H1 (cell line): ENCODE measurements around the gene DLX5. TPM values are rescaled to one million over a fixed set of nuclear protein-coding genes. Genes with fewer than 3 reads are reported as not detected.

ENCODE experiments used
- ASH2L ChIP-seq: fragments of 200-600, 300-600 bp; sonication (generic); IDR thresholded peaks from one replicate; pipeline ENCODE4 v1.7.1; 2017; ENCODE audit warnings: low read length
- CBX5 ChIP-seq: fragments of 300-800, 300-1000 bp; sonication (generic); IDR thresholded peaks from 2 replicates; pipeline ENCODE4 v1.7.1; 2016; ENCODE audit warnings: antibody characterized with exemption, low read length, low read depth
- CBX8 ChIP-seq: fragments of 300-800, 300-1000 bp; sonication (generic); IDR thresholded peaks from 2 replicates; pipeline ENCODE4 v1.7.1; 2016; ENCODE audit warnings: low read depth, low read length, borderline replicate concordance
- CEBPB ChIP-seq: IDR thresholded peaks from 2 replicates; pipeline ENCODE4 v1.6.1; 2012; ENCODE audit warnings: low read depth, low read length
- EGR1 ChIP-seq: IDR thresholded peaks from 2 replicates; pipeline ENCODE4 v1.6.1; 2011; ENCODE audit warnings: low read depth, low read length, borderline replicate concordance
- HDAC2 ChIP-seq, 2 experiments: fragments of 300-600 bp in 1 of 2; sonication (generic) in 1 of 2; IDR thresholded peaks; 2 replicates each; pipeline ENCODE4 v1.6.1; 2011 to 2012; ENCODE audit warnings: low read depth in 2 of 2, low read length in 2 of 2, mild to moderate bottlenecking in 2 of 2, moderate library complexity in 2 of 2, borderline replicate concordance in 1 of 2, inconsistent platforms in 1 of 2
- JUN ChIP-seq: IDR thresholded peaks from 2 replicates; pipeline ENCODE4 v1.6.1; 2011; ENCODE audit warnings: low read depth, mild to moderate bottlenecking, improper control_type of control experiment, low read length
- KDM4A ChIP-seq: IDR thresholded peaks from one replicate; pipeline ENCODE4 v1.7.1; 2012; ENCODE audit warnings: low read depth, mild to moderate bottlenecking, moderate library complexity, low read length, inconsistent platforms; ENCODE audit not compliant: severe bottlenecking
- NRF1 ChIP-seq: IDR thresholded peaks from 2 replicates; pipeline ENCODE4 v1.6.1; 2011; ENCODE audit warnings: mild to moderate bottlenecking, low read depth, low read length, improper control_type of control experiment
- RAD21 ChIP-seq, 2 experiments: IDR thresholded peaks in 1 of 2; conservative IDR thresholded peaks in 1 of 2; 2 replicates each; pipeline ENCODE4 v1.6.1; 2011; ENCODE audit warnings: low read depth in 2 of 2, low read length in 2 of 2, improper control_type of control experiment in 1 of 2, inconsistent platforms in 1 of 2, mild to moderate bottlenecking in 1 of 2, moderate library complexity in 1 of 2
- RBBP5 ChIP-seq: IDR thresholded peaks from 2 replicates; pipeline ENCODE4 v1.7.1; 2012; ENCODE audit warnings: low read depth, mild to moderate bottlenecking, inconsistent platforms, low read length, moderate library complexity, borderline replicate concordance
- RFX5 ChIP-seq: IDR thresholded peaks from 2 replicates; pipeline ENCODE4 v1.6.1; 2011; ENCODE audit warnings: low read depth, low read length, improper control_type of control experiment, borderline replicate concordance
- RXRA ChIP-seq: IDR thresholded peaks from 2 replicates; pipeline ENCODE4 v1.6.1; 2011; ENCODE audit warnings: low read depth, mild to moderate bottlenecking, low read length, moderate library complexity; ENCODE audit not compliant: insufficient read depth
- SP4 ChIP-seq: IDR thresholded peaks from 2 replicates; pipeline ENCODE4 v1.6.1; 2012; ENCODE audit warnings: low read length, inconsistent platforms
- SUZ12 ChIP-seq: fragments of 200-600 bp; sonication (generic); IDR thresholded peaks from 2 replicates; pipeline ENCODE4 v1.6.1; 2012; ENCODE audit warnings: mild to moderate bottlenecking, inconsistent platforms, low read length, moderate library complexity, mixed read lengths
- TAF7 ChIP-seq: optimal IDR thresholded peaks from 2 replicates; pipeline ENCODE3; 2011; ENCODE audit warnings: low read depth, mild to moderate bottlenecking, inconsistent platforms, low read length, moderate library complexity, borderline replicate concordance
- TCF12 ChIP-seq: IDR thresholded peaks from 2 replicates; pipeline ENCODE4 v1.6.1; 2011; ENCODE audit warnings: low read depth, mild to moderate bottlenecking, low read length
- TEAD4 ChIP-seq: IDR thresholded peaks from 2 replicates; pipeline ENCODE4 v1.6.1; 2012; ENCODE audit warnings: low read depth, low read length, inconsistent platforms, mixed read lengths
- ZNF274 ChIP-seq: IDR thresholded peaks from 2 replicates; pipeline ENCODE4 v1.7.0; 2012; ENCODE audit warnings: low read length, borderline replicate concordance; ENCODE audit errors: extremely low read depth
- polyA plus RNA-seq, 7 experiments: library from polyadenylated mRNA; depleted of rRNA in 3 of 7; stranded (reverse) in 5 of 7; unstranded in 2 of 7; fragments of >200 nt in 5 of 7; fragments of 200-250 nt in 2 of 7; gene quantifications; 1 replicate in 5 of 7; 2 replicates in 1 of 7; 4 replicates in 1 of 7; pipeline versions ENCODE4 v1.2.1 to v1.2.3, GENCODE V29; 2011 to 2013; ENCODE audit warnings: missing spikeins in 2 of 7, mixed read lengths in 2 of 7
- total RNA-seq: library from RNA; stranded (reverse); fragmentation: NEBNext Ultra II Directional; extraction: Animal tissue kit (Norgen Biotek cat#: 25700); gene quantifications from 2 replicates; pipeline ENCODE4 v1.2.1, GENCODE V29; 2021
- TF ChIP-seq, protein P1 (sequence below): IDR thresholded peaks from 2 replicates; pipeline ENCODE4 v1.6.1; 2011; ENCODE audit warnings: low read length, improper control_type of control experiment
- TF ChIP-seq, protein P2 (sequence below): IDR thresholded peaks from 2 replicates; pipeline ENCODE4 v1.6.1; 2012; ENCODE audit warnings: inconsistent platforms

Gene DLX5
- total and polyA plus RNA-seq, 2 of the 8 experiments (the other 6 are each of a cell fraction or from before 2014, with no cell fraction given): not detected

DNA sequence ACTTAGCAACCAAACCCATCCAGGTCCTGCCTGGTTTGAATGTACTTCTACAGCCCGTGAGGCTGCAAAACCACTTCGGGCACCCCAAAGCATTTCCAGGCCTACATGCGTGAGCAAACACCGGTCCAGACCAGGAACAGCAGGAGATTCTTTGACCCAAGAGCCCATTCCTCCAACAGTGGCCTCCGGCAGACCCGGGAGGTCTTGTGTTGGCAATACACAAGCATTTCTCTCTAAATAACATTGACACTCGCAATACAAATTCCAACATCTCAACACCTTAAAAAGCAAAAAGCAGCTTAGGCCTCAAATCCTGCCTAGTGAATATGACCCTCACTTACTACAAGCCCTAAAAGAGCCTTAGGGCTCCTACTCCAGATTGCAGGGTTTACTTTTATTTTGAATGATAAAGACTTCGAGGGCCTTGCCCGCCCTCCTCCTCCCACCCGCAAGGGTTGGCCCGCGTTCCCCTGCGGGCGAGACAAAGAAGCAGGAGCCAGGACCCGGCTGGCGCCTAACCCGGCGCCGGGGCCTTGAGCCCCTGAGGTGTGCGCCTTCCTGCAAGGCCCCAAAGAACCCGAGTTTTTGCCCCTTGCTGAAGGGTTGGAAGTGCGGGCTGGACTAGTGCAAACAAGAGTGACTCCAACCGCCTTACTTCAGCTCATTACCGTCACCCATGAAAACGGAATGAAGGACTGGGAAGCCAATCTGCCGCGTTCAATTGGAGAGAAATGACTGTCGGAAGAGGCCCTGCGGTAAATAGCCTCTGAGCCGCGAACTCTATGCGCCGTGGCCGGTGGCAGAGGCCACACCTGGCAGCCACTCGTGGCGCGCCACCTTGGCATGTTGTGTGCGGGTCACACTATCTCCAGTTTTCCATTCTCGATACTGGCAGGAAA, 22.7 kb downstream of the DLX5 start (continued):
- TF ChIP-seq HDAC2 (IDR thresholded peaks at IDR 0.05; ENCODE audit: borderline replicate concordance in 1 of 2, low read depth in 2 of 2, low read length in 2 of 2) (peak in 1 of 2 experiments; percentile 85; a peak in 1 of 4 replicates), TAF7 (no peak), EGR1 (0 out of 2 replicates have a peak, but pooled peaks have one; percentile 40), CBX5 (no peak), CEBPB (no peak), KDM4A (no peak), TEAD4 (0 out of 2 replicates have a peak, but pooled peaks have one; percentile 0), ASH2L (no peak), JUN (no peak), RBBP5 (no peak), CBX8 (no peak; the same call in 1 of the 2 replicates), TCF12 (no peak), ZNF274 (no peak), RXRA (no peak), NRF1 (no peak), SUZ12 (peak; percentile 96), SP4 (no peak), RFX5 (no peak), RAD21 (IDR thresholded peaks at IDR 0.05 in 1 of 2, conservative IDR thresholded peaks at IDR 0.05 in 1 of 2; ENCODE audit: low read depth in 2 of 2, low read length in 2 of 2) (no peak; a peak in 1 of 4 replicates)
- TF ChIP-seq, protein P1, sequence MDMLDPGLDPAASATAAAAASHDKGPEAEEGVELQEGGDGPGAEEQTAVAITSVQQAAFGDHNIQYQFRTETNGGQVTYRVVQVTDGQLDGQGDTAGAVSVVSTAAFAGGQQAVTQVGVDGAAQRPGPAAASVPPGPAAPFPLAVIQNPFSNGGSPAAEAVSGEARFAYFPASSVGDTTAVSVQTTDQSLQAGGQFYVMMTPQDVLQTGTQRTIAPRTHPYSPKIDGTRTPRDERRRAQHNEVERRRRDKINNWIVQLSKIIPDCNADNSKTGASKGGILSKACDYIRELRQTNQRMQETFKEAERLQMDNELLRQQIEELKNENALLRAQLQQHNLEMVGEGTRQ: no peak
- TF ChIP-seq, protein P2, sequence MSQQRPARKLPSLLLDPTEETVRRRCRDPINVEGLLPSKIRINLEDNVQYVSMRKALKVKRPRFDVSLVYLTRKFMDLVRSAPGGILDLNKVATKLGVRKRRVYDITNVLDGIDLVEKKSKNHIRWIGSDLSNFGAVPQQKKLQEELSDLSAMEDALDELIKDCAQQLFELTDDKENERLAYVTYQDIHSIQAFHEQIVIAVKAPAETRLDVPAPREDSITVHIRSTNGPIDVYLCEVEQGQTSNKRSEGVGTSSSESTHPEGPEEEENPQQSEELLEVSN: no peak
